PC-9 (cell line): ENCODE measurements around the gene MYH6. TPM values are rescaled to one million over a fixed set of nuclear protein-coding genes. Genes with fewer than 3 reads are reported as not detected.

Experiments
- BruUV-seq: library from RNA; stranded (reverse); fragments of 400-500 nt; replicated peaks from 2 replicates; lab custom pipeline; 2021; lab: Mats Ljungman, UMichigan
- CTCF ChIA-PET: fragments of 300-600 bp; sonication (Branson Sonifier 250); formaldehyde crosslinking; loops from one replicate; lab custom pipeline; 2022; ENCODE audit warnings: antibody characterized with exemption; lab: Charles Lee
- POLR2A ChIA-PET: fragments of 300-600 bp; sonication (Branson Sonifier 250); formaldehyde crosslinking; loops from one replicate; lab custom pipeline; 2022; ENCODE audit warnings: antibody characterized with exemption; ENCODE audit not compliant: unreplicated experiment; lab: Charles Lee
- DNase-seq, 2 experiments: peaks; one replicate each; pipeline versions ENCODE4 v3.0.0 to v3.0.0-alpha.2; 2015 to 2022; ENCODE audit warnings: mixed read lengths in 1 of 2
- H2AFZ ChIP-seq: fragments of 200-600 bp; sonication (generic); 2 replicates; pipeline ENCODE4 v1.8.1; 2017; ENCODE audit warnings: antibody characterized with exemption
- H3F3A ChIP-seq: fragments of 200-600 bp; sonication (generic); 2 replicates; pipeline ENCODE4 v1.8.1; 2017; ENCODE audit warnings: antibody characterized with exemption, mild to moderate bottlenecking, low read depth; ENCODE audit not compliant: insufficient read depth
- H3K27ac ChIP-seq: fragments of 200-600 bp; sonication (generic); 2 replicates; pipeline ENCODE4 v1.6.1; 2016; ENCODE audit warnings: mixed run types
- H3K27me3 ChIP-seq: fragments of 200-600 bp; sonication (generic); 2 replicates; pipeline ENCODE4 v1.6.1; 2016; ENCODE audit warnings: low read depth, mixed run types; ENCODE audit not compliant: insufficient read depth
- H3K36me3 ChIP-seq: fragments of 200-600 bp; sonication (generic); 2 replicates; pipeline ENCODE4 v1.6.1; 2016; ENCODE audit warnings: low read depth, mixed run types
- H3K4me1 ChIP-seq: fragments of 200-600 bp; sonication (generic); replicated peaks from 2 replicates; pipeline ENCODE4 v1.6.1; 2016; ENCODE audit warnings: mixed run types; ENCODE audit not compliant: insufficient read depth
- H3K4me2 ChIP-seq: fragments of 200-600 bp; sonication (generic); 2 replicates; pipeline ENCODE4 v1.6.1; 2017; ENCODE audit warnings: mixed run types
- H3K4me3 ChIP-seq: fragments of 200-600 bp; sonication (generic); 2 replicates; pipeline ENCODE4 v1.6.1; 2016; ENCODE audit warnings: mixed run types
- H3K79me2 ChIP-seq: fragments of 200-600 bp; sonication (generic); 2 replicates; pipeline ENCODE4 v1.6.1; 2017; ENCODE audit warnings: low read depth, mixed run types
- H3K9me2 ChIP-seq: fragments of 200-600 bp; sonication (generic); 2 replicates; pipeline ENCODE4 v1.8.1; 2017; ENCODE audit warnings: mild to moderate bottlenecking; ENCODE audit not compliant: insufficient read depth
- H3K9me3 ChIP-seq: fragments of 200-600 bp; sonication (generic); 2 replicates; pipeline ENCODE4 v1.8.1; 2016; ENCODE audit warnings: low read depth; ENCODE audit not compliant: insufficient read depth
- H4K20me1 ChIP-seq: fragments of 200-600 bp; sonication (generic); 2 replicates; pipeline ENCODE4 v1.8.1; 2017; ENCODE audit not compliant: insufficient read depth
- EZH2 ChIP-seq: fragments of 200-600 bp; sonication (generic); IDR thresholded peaks from 2 replicates; pipeline ENCODE4 v1.8.0; 2017; ENCODE audit warnings: antibody characterized with exemption, low read depth
- intact Hi-C: fragments of 100-400 bp; cut with micrococcal nuclease; formaldehyde crosslinking; loops from one replicate; pipeline ENCODE4 v1.10.0; 2022; ENCODE audit not compliant: unreplicated experiment
- total RNA-seq: library from RNA; stranded (reverse); gene quantifications from 2 replicates; pipeline ENCODE4 v1.2.3, GENCODE V29; 2021
- TF ChIP-seq, protein P1 (sequence below): fragments of 200-600 bp; sonication (generic); conservative IDR thresholded peaks from 2 replicates; pipeline ENCODE4 v1.6.1; 2017; ENCODE audit warnings: mixed run types, antibody characterized with exemption, mild to moderate bottlenecking, moderate library complexity

The MYH6 gene
- total RNA-seq, 1 experiment from 2014 or later, result not detected

DNA sequence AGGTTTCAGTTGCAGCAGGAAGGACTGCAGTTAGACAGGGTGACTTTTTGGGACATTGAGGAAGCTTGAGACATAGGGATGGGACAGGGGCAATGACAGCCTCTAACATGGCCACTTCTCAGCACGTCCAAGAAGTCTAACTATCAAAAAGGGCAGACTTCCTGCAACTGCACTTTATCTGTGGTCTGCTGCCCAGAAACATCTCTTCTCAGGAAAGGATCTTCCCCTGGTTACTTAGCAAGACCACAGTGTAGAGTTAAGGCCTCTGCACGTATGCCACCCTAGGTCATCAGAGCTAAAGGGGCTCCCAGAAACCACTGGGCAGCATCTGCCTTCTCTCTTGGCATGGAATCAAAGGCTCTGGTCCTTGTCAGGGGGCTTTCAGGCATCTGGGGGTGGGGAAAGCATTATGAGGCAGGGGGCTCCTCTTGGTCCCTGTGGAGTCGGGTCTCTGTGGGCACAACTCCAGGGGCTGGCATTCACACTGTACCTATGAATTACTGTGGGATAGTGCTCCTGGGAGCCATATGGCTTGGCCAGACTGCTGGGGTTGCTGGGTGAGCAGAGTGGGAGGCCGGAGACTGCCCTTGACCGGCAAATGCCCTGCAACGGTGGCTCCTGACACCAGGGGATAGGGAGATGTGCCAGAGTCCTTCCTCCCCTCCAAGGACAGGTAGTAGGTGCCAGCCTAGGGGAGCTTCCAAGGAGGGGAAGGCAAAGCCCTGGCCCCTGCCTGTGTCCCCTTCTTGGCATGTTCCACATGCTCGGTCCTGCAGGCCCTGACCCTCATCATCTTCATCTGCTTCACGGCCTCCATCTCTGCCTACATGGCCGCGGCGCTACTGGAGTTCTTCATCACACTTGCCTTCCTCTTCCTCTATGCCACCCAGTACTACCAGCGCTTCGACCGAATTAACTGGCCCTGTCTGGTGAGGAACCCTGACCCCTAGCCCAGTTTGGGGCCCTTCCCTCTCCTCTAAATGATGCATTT lies 30.2 kb downstream of the MYH6 start:
- intact Hi-C loops, result no loop called here
- CTCF ChIA-PET, result interaction anchor here (0.7 kb wide), 1 partner anchor 283 kb away, joined by 4 read pairs; the partner anchor contains the start of genes ACIN1 and C14orf119

DNA sequence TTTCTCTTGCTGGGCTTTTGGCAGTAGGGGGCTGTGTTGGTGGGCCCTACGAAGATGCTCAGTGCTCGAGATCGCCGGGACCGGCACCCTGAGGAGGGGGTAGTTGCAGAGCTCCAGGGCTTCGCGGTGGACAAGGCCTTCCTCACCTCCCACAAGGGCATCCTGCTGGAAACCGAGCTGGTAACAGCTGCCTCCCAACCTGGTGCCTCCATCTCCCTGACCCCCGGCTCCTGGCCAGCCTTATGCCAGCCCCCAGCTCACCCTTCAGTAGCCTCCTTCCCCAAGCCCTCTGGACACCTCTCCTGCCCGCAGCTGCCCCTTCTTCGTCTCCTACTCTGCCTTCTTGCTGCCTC lies 30.9 kb downstream of the MYH6 start:
- BruUV-seq, result no TSS peak
- intact Hi-C loops, result no loop called here

More for the DNA sequence above, 30.2 kb downstream of the MYH6 start:
- no peaks in the 10 kb centered on the region for H3K9me3 ChIP-seq
- no peaks in the 10 kb centered on the region for H3K4me1 ChIP-seq
- no peak overlapping the region for H3K4me2 ChIP-seq
- POLR2A ChIA-PET, result no interaction called here
- H2AFZ ChIP-seq, result no peak overlapping the region
- BruUV-seq, result no TSS peak
- DNase-seq, result no peak
- no peaks in the 10 kb centered on the region for H3K36me3 ChIP-seq
- no peak overlapping the region for H3K4me3 ChIP-seq
- H3K27ac ChIP-seq, result no peak overlapping the region
- H4K20me1 ChIP-seq, result no peaks in the 10 kb centered on the region
- H3K27me3 ChIP-seq, result peaks cover 71% of the 10 kb centered on the region
- no peaks in the 10 kb centered on the region for H3K79me2 ChIP-seq
- no peaks in the 10 kb centered on the region for H3F3A ChIP-seq
- TF ChIP-seq EZH2, result no peak
- TF ChIP-seq, protein P1, sequence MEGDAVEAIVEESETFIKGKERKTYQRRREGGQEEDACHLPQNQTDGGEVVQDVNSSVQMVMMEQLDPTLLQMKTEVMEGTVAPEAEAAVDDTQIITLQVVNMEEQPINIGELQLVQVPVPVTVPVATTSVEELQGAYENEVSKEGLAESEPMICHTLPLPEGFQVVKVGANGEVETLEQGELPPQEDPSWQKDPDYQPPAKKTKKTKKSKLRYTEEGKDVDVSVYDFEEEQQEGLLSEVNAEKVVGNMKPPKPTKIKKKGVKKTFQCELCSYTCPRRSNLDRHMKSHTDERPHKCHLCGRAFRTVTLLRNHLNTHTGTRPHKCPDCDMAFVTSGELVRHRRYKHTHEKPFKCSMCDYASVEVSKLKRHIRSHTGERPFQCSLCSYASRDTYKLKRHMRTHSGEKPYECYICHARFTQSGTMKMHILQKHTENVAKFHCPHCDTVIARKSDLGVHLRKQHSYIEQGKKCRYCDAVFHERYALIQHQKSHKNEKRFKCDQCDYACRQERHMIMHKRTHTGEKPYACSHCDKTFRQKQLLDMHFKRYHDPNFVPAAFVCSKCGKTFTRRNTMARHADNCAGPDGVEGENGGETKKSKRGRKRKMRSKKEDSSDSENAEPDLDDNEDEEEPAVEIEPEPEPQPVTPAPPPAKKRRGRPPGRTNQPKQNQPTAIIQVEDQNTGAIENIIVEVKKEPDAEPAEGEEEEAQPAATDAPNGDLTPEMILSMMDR, result no peak
- H3K9me2 ChIP-seq, result no peaks in the 10 kb centered on the region

DNA sequence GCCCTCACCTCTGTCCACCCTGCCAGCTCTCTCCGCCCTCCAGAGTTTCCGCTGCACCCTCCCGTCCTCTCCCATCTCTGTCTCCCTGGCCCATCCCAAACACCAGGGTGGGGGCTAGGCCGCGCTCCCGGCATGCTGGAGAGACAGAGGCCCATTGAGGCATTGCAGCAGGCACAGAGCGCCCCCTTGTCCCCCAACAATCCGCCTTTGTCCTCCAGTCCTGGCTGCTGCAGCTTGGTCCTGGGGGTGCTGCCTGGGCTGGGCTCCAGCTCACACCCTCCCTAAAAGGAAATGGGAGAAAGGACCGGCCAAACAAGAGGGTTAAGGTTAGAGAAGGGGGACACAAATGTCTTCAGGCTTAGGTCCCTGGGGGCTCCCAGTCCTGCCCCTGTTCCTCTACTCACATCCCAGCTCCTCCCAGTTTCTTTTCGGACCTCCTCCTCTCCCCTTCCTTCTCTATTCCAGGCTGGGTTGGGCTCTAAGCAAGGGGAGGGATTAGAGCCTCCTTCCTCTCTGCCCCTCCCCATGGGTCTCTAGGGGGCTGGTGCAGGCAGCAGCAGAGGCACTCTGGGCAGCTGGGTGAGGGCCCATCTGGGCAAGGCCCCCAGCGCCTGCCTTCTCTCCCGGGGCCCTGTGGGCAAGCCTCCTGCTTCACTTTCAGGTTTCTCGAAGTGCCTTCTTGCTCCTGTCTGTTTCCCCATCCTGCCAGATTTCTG lies 31.4 kb downstream of the MYH6 start, which contains the start of gene CMTM5:
Gene CMTM5, plus strand, starts transcription at position 565 of the 716 bp plus-strand sequence. CDS start 206 bp downstream, outside the sequence.
- no TSS peak for BruUV-seq
- Histone ChIP-seq H3K27ac (no peak within 1 kb of the TSS), H3K4me1 (no peaks in the 10 kb centered on the region), H3K4me3 (no peak within 1 kb of the TSS), H2AFZ (no peak within 1 kb of the TSS), H3K79me2 (no peaks in the 10 kb centered on the region), H3K9me3 (no peaks in the 10 kb centered on the region), H3K36me3 (no peaks in the 10 kb centered on the region), H3F3A (no peaks in the 10 kb centered on the region), H3K27me3 (peaks cover 62% of the 10 kb centered on the region), H3K9me2 (no peaks in the 10 kb centered on the region), H4K20me1 (no peaks in the 10 kb centered on the region), H3K4me2 (no peak within 1 kb of the TSS)
- DNase-seq, result no peak
- no peak for TF ChIP-seq EZH2
- TF ChIP-seq, protein P1, result no peak
- ChIA-PET CTCF (no interaction called here), POLR2A (no interaction called here)
- intact Hi-C loops, result no loop called here

More for the DNA sequence above, 30.9 kb downstream of the MYH6 start:
- TF ChIP-seq, protein P1, result no peak
- no peak for TF ChIP-seq EZH2
- ChIA-PET CTCF (interaction anchor here (0.7 kb wide), 1 partner anchor 282 kb away, joined by 4 read pairs; the partner anchor contains the start of genes ACIN1 and C14orf119), POLR2A (no interaction called here)
- Histone ChIP-seq H3K27ac (no peak overlapping the region), H3F3A (no peaks in the 10 kb centered on the region), H3K9me3 (no peaks in the 10 kb centered on the region), H3K36me3 (no peaks in the 10 kb centered on the region), H3K4me3 (no peak overlapping the region), H3K9me2 (no peaks in the 10 kb centered on the region), H3K4me2 (no peak overlapping the region), H3K4me1 (no peaks in the 10 kb centered on the region), H3K79me2 (no peaks in the 10 kb centered on the region), H3K27me3 (peaks cover 66% of the 10 kb centered on the region), H2AFZ (no peak overlapping the region), H4K20me1 (no peaks in the 10 kb centered on the region)
- no peak for DNase-seq
